Measurements from ENCODE around the gene DHX29.

The DHX29 gene

GRCh38 chr5:55289808-55290207 is 17.7 kb downstream of the DHX29 start:
- TF ChIP-seq TAF1 (IDR thresholded peaks at IDR 0.05; ENCODE audit: low read depth) (no peak), CREB1 (IDR thresholded peaks at IDR 0.05; ENCODE audit: low read depth) (no peak), FOXM1 (IDR thresholded peaks at IDR 0.05; ENCODE audit: borderline replicate concordance, low read depth) (no peak), EGR1 (IDR thresholded peaks at IDR 0.05) (no peak), EP300 (IDR thresholded peaks at IDR 0.05; ENCODE audit: borderline replicate concordance) (no peak)

- TF ChIP-seq REST (IDR thresholded peaks at IDR 0.05; ENCODE audit: low read depth) (no peak), TEAD4 (IDR thresholded peaks at IDR 0.05) (no peak), FOXM1 (IDR thresholded peaks at IDR 0.05; ENCODE audit: borderline replicate concordance, low read depth) (no peak), ZBTB7A (IDR thresholded peaks at IDR 0.05; ENCODE audit: low read depth) (no peak), TCF12 (IDR thresholded peaks at IDR 0.05; ENCODE audit: low read depth) (no peak), USF1 (IDR thresholded peaks at IDR 0.05) (no peak), CREB1 (IDR thresholded peaks at IDR 0.05; ENCODE audit: low read depth) (no peak), MAX (IDR thresholded peaks at IDR 0.05) (no peak), NFIC (IDR thresholded peaks at IDR 0.05) (no peak), TAF1 (IDR thresholded peaks at IDR 0.05; ENCODE audit: low read depth) (no peak), EGR1 (IDR thresholded peaks at IDR 0.05) (no peak), RAD21 (IDR thresholded peaks at IDR 0.05; ENCODE audit: low read depth) (no peak), YY1 (IDR thresholded peaks at IDR 0.05; ENCODE audit: low read depth) (no peak), EP300 (IDR thresholded peaks at IDR 0.05; ENCODE audit: borderline replicate concordance) (no peak), CEBPB (IDR thresholded peaks at IDR 0.05) (no peak)
Observed at GRCh38 chr5:55286411-55286933, 21.0 kb downstream of the DHX29 start.

GRCh38 chr5:55278778-55279177 is 28.7 kb downstream of the DHX29 start:
- no peak for TF ChIP-seq ZBTB7A (IDR thresholded peaks at IDR 0.05; ENCODE audit: low read depth)

GRCh38 chr5:55276771-55277170 is 30.7 kb downstream of the DHX29 start:
- TF ChIP-seq FOXM1 (IDR thresholded peaks at IDR 0.05; ENCODE audit: borderline replicate concordance, low read depth) = no peak
- TF ChIP-seq NFIC (IDR thresholded peaks at IDR 0.05) = no peak
- TF ChIP-seq REST (IDR thresholded peaks at IDR 0.05; ENCODE audit: low read depth) = no peak
- no peak for TF ChIP-seq USF1 (IDR thresholded peaks at IDR 0.05)
- TF ChIP-seq ZBTB7A (IDR thresholded peaks at IDR 0.05; ENCODE audit: low read depth) = no peak
- TF ChIP-seq EGR1 (IDR thresholded peaks at IDR 0.05) = no peak
- no peak for TF ChIP-seq RAD21 (IDR thresholded peaks at IDR 0.05; ENCODE audit: low read depth)
- no peak for TF ChIP-seq CEBPB (IDR thresholded peaks at IDR 0.05)
- TF ChIP-seq CREB1 (IDR thresholded peaks at IDR 0.05; ENCODE audit: low read depth) = no peak
- TF ChIP-seq TCF12 (IDR thresholded peaks at IDR 0.05; ENCODE audit: low read depth) = no peak
- TF ChIP-seq MAX (IDR thresholded peaks at IDR 0.05) = no peak
- no peak for TF ChIP-seq YY1 (IDR thresholded peaks at IDR 0.05; ENCODE audit: low read depth)
- no peak for TF ChIP-seq EP300 (IDR thresholded peaks at IDR 0.05; ENCODE audit: borderline replicate concordance)

- TF ChIP-seq YY1 (IDR thresholded peaks at IDR 0.05; ENCODE audit: low read depth) = no peak
- no peak for TF ChIP-seq EGR1 (IDR thresholded peaks at IDR 0.05)
- TF ChIP-seq FOXM1 (IDR thresholded peaks at IDR 0.05; ENCODE audit: borderline replicate concordance, low read depth) = no peak
- TF ChIP-seq TAF1 (IDR thresholded peaks at IDR 0.05; ENCODE audit: low read depth) = no peak
- no peak for TF ChIP-seq RAD21 (IDR thresholded peaks at IDR 0.05; ENCODE audit: low read depth)
- TF ChIP-seq CEBPB (IDR thresholded peaks at IDR 0.05) = no peak
- no peak for TF ChIP-seq EP300 (IDR thresholded peaks at IDR 0.05; ENCODE audit: borderline replicate concordance)
- TF ChIP-seq NFIC (IDR thresholded peaks at IDR 0.05) = no peak
Observed at GRCh38 chr5:55258339-55258738, 49.2 kb downstream of the DHX29 start.

- TF ChIP-seq FOXM1 (IDR thresholded peaks at IDR 0.05; ENCODE audit: borderline replicate concordance, low read depth) (no peak), REST (IDR thresholded peaks at IDR 0.05; ENCODE audit: low read depth) (no peak), YY1 (IDR thresholded peaks at IDR 0.05; ENCODE audit: low read depth) (no peak), EP300 (IDR thresholded peaks at IDR 0.05; ENCODE audit: borderline replicate concordance) (no peak), EGR1 (IDR thresholded peaks at IDR 0.05) (no peak)
Observed at GRCh38 chr5:55254802-55255201, 52.7 kb downstream of the DHX29 start.

All from Ishikawa (cell line).